Testis (tissue), 3 donors: ENCODE data around the gene MN1. TPM values are rescaled to one million over a fixed set of nuclear protein-coding genes. Genes with fewer than 3 reads are reported as not detected.

Experiments used
- DNase-seq: peaks from one replicate; pipeline ENCODE4 v3.0.0-alpha.2; 2019
- H3K27ac ChIP-seq, 2 donors: fragments of 200-600 bp; sonication (generic); one replicate each; pipeline ENCODE4 v1.5.1; 2019
- H3K27me3 ChIP-seq: fragments of 200-600 bp; sonication (generic); one replicate; pipeline ENCODE4 v1.5.1; 2019
- H3K36me3 ChIP-seq: fragments of 200-600 bp; sonication (generic); one replicate; pipeline ENCODE4 v1.5.1; 2017; ENCODE audit warnings: low read depth; ENCODE audit errors: missing control alignments
- H3K4me1 ChIP-seq: fragments of 200-600 bp; sonication (generic); one replicate; pipeline ENCODE4 v1.5.1; 2019
- H3K4me3 ChIP-seq, 2 donors: fragments of 200-600 bp; sonication (generic); one replicate each; pipeline ENCODE4 v1.5.1; 2017 to 2019
- H3K9me3 ChIP-seq: fragments of 200-600 bp; sonication (generic); one replicate; pipeline ENCODE4 v1.5.1; 2017
- CTCF ChIP-seq, 3 experiments: fragments of 450-650 bp in 2 of 3; fragments of 200-600 bp in 1 of 3; sonication (generic) in 1 of 3; IDR thresholded peaks; one replicate each; pipeline ENCODE4 v1.5.1; 2016 to 2019; ENCODE audit warnings: antibody characterized with exemption in 3 of 3, mild to moderate bottlenecking in 2 of 3, moderate library complexity in 1 of 3
- POLR2A ChIP-seq: fragments of 450-650 bp; IDR thresholded peaks from one replicate; pipeline ENCODE4 v1.6.1; 2017; ENCODE audit warnings: antibody characterized with exemption, mild to moderate bottlenecking, moderate library complexity
- WGBS, 2 donors: methylation state at CpG; one replicate each; pipeline ENCODE4 v1.1.5; 2018; 5-methylcytosine and 5-hydroxymethylcytosine counted together
- intact Hi-C: fragments of 100-400 bp; cut with DNase I; formaldehyde crosslinking; loops from one replicate; pipeline ENCODE4 v1.15.1; 2023; ENCODE audit warnings: low total_unique reads
- polyA plus RNA-seq: library from polyadenylated mRNA; stranded (reverse); fragments of 350-450 nt; fragmentation: Illumina TruSeq; extraction: RNeasy Lipid Tissue Mini Kit (QIAGEN cat#74804); gene quantifications from one replicate; pipeline ENCODE4 v1.2.3, GENCODE V29; 2014; ENCODE audit warnings: low read depth, low replicate concordance; ENCODE audit not compliant: insufficient read depth
- total RNA-seq, 2 donors: library from RNA; depleted of rRNA; stranded (reverse); fragments of >200 nt; gene quantifications; one replicate each; pipeline ENCODE4 v1.2.3, GENCODE V29; 2016

MN1 gene
- total and polyA plus RNA-seq, 3 donors from 2014 or later = 3.2 to 5.6 (median 4.3) TPM

DNA sequence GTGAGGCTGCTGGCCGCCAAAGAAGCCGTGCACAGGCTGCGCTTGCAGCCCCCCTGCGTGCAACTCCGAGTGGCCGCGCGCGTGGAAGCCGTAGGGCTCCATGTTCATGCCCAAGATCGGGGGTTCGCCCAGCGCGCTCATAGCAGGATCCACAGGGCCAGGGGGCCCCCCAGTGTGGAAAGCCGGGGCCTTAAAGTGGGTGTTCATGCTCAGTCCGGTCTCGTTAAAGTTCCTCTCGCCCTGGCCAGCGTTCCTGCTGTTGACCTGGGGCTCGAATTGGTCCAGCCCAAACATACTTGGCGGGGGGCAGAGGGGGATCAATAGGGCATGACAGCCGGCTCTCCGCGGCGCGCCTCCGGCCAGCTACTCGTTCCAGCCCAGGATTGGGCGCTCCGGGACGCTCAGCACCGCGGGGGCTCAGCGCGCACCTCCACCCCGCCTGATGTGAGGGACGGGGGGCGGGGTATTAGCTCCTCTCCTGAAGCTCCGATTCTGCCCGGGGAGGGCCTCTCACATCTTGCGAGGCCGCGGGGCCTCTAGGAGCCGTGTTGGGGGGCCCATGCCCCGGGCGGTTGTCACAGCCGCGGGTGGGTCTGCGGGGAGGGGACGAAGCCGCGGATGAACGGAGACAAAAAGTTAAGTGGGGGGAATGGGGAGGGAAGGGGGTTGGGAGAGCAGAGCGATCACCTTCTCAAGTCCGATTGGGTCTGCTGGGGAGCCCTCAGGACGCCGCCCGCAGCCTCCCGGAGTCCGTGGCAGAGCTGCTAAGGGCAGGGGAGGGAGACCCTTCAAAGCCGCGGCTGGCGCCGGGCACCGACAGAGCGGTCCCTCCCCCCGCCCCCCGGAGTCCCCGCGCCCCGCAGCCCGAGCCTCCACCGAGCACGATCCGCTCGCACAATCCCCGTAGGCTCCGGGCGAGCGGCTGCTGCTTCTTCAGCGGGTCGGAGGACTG is 1.0 kb downstream of the MN1 start:
- Histone ChIP-seq H3K27me3 (no peaks in the 10 kb centered on the region), H3K27ac (peak overlapping the region; percentile 36 to 93), H3K4me3 (peak overlapping the region; percentile 71 to 72), H3K36me3 (no peaks in the 10 kb centered on the region), H3K4me1 (peaks cover 18% of the 10 kb centered on the region), H3K9me3 (no peaks in the 10 kb centered on the region)
- WGBS, 2 donors = 2% methylated on average over 52 of the region's 82 CpGs; no CpG with 5 or more reads in 1 of the 2 donors
- intact Hi-C loops = loop anchor here (10.0 kb wide), 1 partner anchor 396 kb away; no protein-coding TSS in a partner anchor
- TF ChIP-seq POLR2A = no peak
- TF ChIP-seq CTCF (IDR thresholded peaks at IDR 0.05) = no peak
- DNase-seq = no peak

GRCh38 chr22:27799827-27800249 is 1.7 kb downstream of the MN1 start:
- no peak for DNase-seq
- 28% methylated on average over 30 of the region's 40 CpGs; no CpG with 5 or more reads in 1 of the 2 donors for WGBS, 2 donors
- peak overlapping the region in 1 of 2 donors; percentile 93 for H3K27ac ChIP-seq
- no peaks in the 10 kb centered on the region for H3K27me3 ChIP-seq
- peak overlapping the region; percentile 71 to 72 for H3K4me3 ChIP-seq
- no peaks in the 10 kb centered on the region for H3K9me3 ChIP-seq
- TF ChIP-seq POLR2A (no peak), CTCF (IDR thresholded peaks at IDR 0.05) (no peak)
- no peaks in the 10 kb centered on the region for H3K36me3 ChIP-seq
- peaks cover 18% of the 10 kb centered on the region for H3K4me1 ChIP-seq
- intact Hi-C loops = loop anchor here (10.0 kb wide), 1 partner anchor 395 kb away; no protein-coding TSS in a partner anchor

- TF ChIP-seq POLR2A (no peak), CTCF (IDR thresholded peaks at IDR 0.05) (no peak)
- Histone ChIP-seq H3K4me1 (peaks cover 18% of the 10 kb centered on the region), H3K9me3 (no peaks in the 10 kb centered on the region), H3K36me3 (no peaks in the 10 kb centered on the region), H3K27me3 (no peaks in the 10 kb centered on the region), H3K27ac (no peak overlapping the region), H3K4me3 (peak overlapping the region in 1 of 2 donors; percentile 72)
- intact Hi-C loops = no loop called here
- DNase-seq = no peak
- WGBS, 2 donors = 46 to 64% methylated on average over 9 to 54 of the region's 62 CpGs
These were observed 2.3 kb downstream of the MN1 start for GRCh38 chr22:27799015-27799826.

DNA sequence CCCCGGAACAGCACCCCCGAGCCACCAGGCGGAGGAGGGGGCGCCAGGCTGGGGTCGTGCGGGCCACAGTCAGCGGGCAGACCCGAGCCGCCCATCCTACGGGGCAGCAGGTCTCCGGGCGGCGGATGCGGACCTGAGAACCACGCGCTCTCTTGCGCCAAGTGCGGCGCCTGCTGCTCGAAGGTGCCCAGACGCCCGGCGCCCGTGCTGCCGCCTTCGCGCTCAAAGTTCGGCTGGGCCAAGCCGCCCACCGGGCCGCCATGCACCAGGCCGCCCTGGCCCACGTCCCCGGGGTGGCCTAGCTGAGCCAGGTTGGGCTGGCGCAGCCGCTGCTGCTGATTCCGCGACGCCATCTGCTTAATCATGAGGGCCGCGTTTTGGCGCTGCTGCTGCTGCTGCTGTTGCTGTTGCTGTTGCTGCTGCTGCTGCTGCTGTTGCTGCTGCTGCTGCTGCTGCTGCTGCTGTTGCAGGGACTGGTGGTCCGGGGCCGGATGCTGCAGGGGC is 3.0 kb downstream of the MN1 start:
- no peaks in the 10 kb centered on the region for H3K9me3 ChIP-seq
- no peak overlapping the region for H3K27ac ChIP-seq
- TF ChIP-seq POLR2A (no peak), CTCF (IDR thresholded peaks at IDR 0.05) (no peak)
- DNase-seq = no peak
- 60% methylated on average over 16 of the region's 44 CpGs; no CpG with 5 or more reads in 1 of the 2 donors for WGBS, 2 donors
- intact Hi-C loops = no loop called here
- peak overlapping the region in 1 of 2 donors; percentile 43 for H3K4me3 ChIP-seq
- no peaks in the 10 kb centered on the region for H3K27me3 ChIP-seq
- H3K4me1 ChIP-seq = peaks cover 18% of the 10 kb centered on the region
- H3K36me3 ChIP-seq = no peaks in the 10 kb centered on the region
